ENCODE results near the gene RNF26.

GRCh38 chr11:119370486-119371046 lies 36.2 kb downstream of the RNF26 start:
- no peak for TF ChIP-seq RAD21 (IDR thresholded peaks at IDR 0.05; ENCODE audit: insufficient read depth, low read depth, low read length)
- TF ChIP-seq GABPA (IDR thresholded peaks at IDR 0.05; ENCODE audit: low read depth), result no peak
- TF ChIP-seq YY1 (IDR thresholded peaks at IDR 0.05; ENCODE audit: low read depth, low read length), result no peak
- TF ChIP-seq HDAC2 (IDR thresholded peaks at IDR 0.05), result no peak
- no peak for TF ChIP-seq HDAC6 (IDR thresholded peaks at IDR 0.05; ENCODE audit: unreplicated experiment)
- TF ChIP-seq SP1 (IDR thresholded peaks at IDR 0.05; ENCODE audit: low read depth, low read length), result no peak
- TF ChIP-seq FOXM1 (IDR thresholded peaks at IDR 0.05; ENCODE audit: low read depth, low read length), result no peak
- TF ChIP-seq TARDBP (IDR thresholded peaks at IDR 0.05; ENCODE audit: borderline replicate concordance), result no peak
- TF ChIP-seq MYC (IDR thresholded peaks at IDR 0.05; ENCODE audit: insufficient read depth, insufficient read length, insufficient replicate concordance, low read length, severe bottlenecking), result no peak
- no peak for TF ChIP-seq EZH2 (IDR thresholded peaks at IDR 0.05; ENCODE audit: borderline replicate concordance, control insufficient read depth, low read depth, low read length)
